NCI-H2171 (cell line): Measurements from ENCODE around the gene PHGDH.
A peak's percentile ranks its signal among the peaks of the same experiment; 100 is the strongest.
"Not testable (repeated sequence)": the region's sequence is repeated elsewhere in the genome, so short reads cannot be mapped to it uniquely, and the experiment has no call there.

ENCODE experiments used
- DNase-seq: peaks from one replicate; lab custom pipeline; 2025; lab: John Stamatoyannopoulos, UW

The PHGDH gene

GRCh38 chr1:119711804-119712341 lies at the start of gene PHGDH:
Gene PHGDH, plus strand, starts transcription at chr1:119711934. Its CDS starts 89 bp downstream, at chr1:119712023.
- peak; percentile 77 for DNase-seq

GRCh38 chr1:119662034-119662437 lies 49.7 kb upstream of the PHGDH start:
- DNase-seq, result no peak

- no peak for DNase-seq
These were observed 47.7 kb upstream of the PHGDH start for GRCh38 chr1:119664067-119664466.

- no peak for DNase-seq
These were observed 44.6 kb upstream of the PHGDH start for GRCh38 chr1:119667173-119667572.

- no peak for DNase-seq
These were observed 40.8 kb upstream of the PHGDH start for GRCh38 chr1:119670898-119671297.

- DNase-seq, result no peak
These were observed 38.4 kb upstream of the PHGDH start for GRCh38 chr1:119673171-119673940.

GRCh38 chr1:119674111-119674526 lies 37.6 kb upstream of the PHGDH start:
- no peak for DNase-seq

GRCh38 chr1:119674835-119675289 lies 36.9 kb upstream of the PHGDH start:
- DNase-seq, result no peak

- peak; percentile 20 for DNase-seq
These were observed 36.1 kb upstream of the PHGDH start for GRCh38 chr1:119675349-119676345.

- DNase-seq, result no peak
These were observed 35.0 kb upstream of the PHGDH start for GRCh38 chr1:119676571-119677206.

GRCh38 chr1:119679223-119679622 lies 32.5 kb upstream of the PHGDH start:
- DNase-seq, result no peak

GRCh38 chr1:119680193-119680592 lies 31.5 kb upstream of the PHGDH start:
- DNase-seq, result no peak

- no peak for DNase-seq
These were observed 31.0 kb upstream of the PHGDH start for GRCh38 chr1:119680723-119681122.

GRCh38 chr1:119681560-119681959 lies 30.2 kb upstream of the PHGDH start:
- DNase-seq, result no peak

GRCh38 chr1:119682141-119682540 lies 29.6 kb upstream of the PHGDH start:
- no peak for DNase-seq

- no peak for DNase-seq
These were observed 27.8 kb upstream of the PHGDH start for GRCh38 chr1:119683893-119684292.

- DNase-seq, result no peak
These were observed 25.1 kb upstream of the PHGDH start for GRCh38 chr1:119686661-119687060.

GRCh38 chr1:119687434-119688079 lies 24.2 kb upstream of the PHGDH start:
- DNase-seq, result no peak

GRCh38 chr1:119688810-119689209 lies 22.9 kb upstream of the PHGDH start:
- DNase-seq, result no peak

GRCh38 chr1:119689511-119689910 lies 22.2 kb upstream of the PHGDH start:
- no peak for DNase-seq

GRCh38 chr1:119696863-119697262 lies 14.9 kb upstream of the PHGDH start:
- not testable (repeated sequence) for DNase-seq
